Endothelial cell of umbilical vein (primary cell): ENCODE results near the gene CCDC121. TPM values are rescaled to one million over a fixed set of nuclear protein-coding genes. Genes with fewer than 3 reads are reported as not detected.

Source experiments
- BruUV-seq: library from RNA; stranded (reverse); fragments of 400-500 nt; replicated peaks from 2 replicates; lab custom pipeline; 2021; lab: Mats Ljungman, UMichigan
- CTCF ChIA-PET: fragments of 300-600, 350-600 bp; sonication (Branson Sonifier 250); formaldehyde crosslinking; loops from one replicate; lab custom pipeline; 2021; ENCODE audit warnings: antibody characterized with exemption, inconsistent platforms; lab: Charles Lee
- POLR2A ChIA-PET: fragments of 300-600, 350-600 bp; sonication (Branson Sonifier 250); formaldehyde crosslinking; loops from one replicate; lab custom pipeline; 2021; ENCODE audit warnings: antibody characterized with exemption, inconsistent platforms; lab: Charles Lee
- DNase-seq: peaks from one replicate; pipeline ENCODE4 v3.0.0-alpha.2; 2011; ENCODE audit warnings: low read depth, low spot score
- FAIRE-seq: peaks from 2 replicates; lab custom pipeline; 2011; peaks lifted over from hg19 to GRCh38; lab: Jason Lieb, UNC
- H2AFZ ChIP-seq: 2 replicates; pipeline ENCODE4 v1.6.0; 2012; ENCODE audit warnings: low read depth, low read length, control low read depth, inconsistent platforms
- H3K27ac ChIP-seq: 2 replicates; pipeline ENCODE4 v1.5.1; 2011; ENCODE audit warnings: low read depth, mild to moderate bottlenecking, control low read depth, low read length, moderate library complexity; ENCODE audit not compliant: insufficient read depth
- H3K27me3 ChIP-seq, 2 experiments: 2 replicates each; pipeline versions ENCODE4 v1.6.0 to v1.6.1; 2011; ENCODE audit warnings: low read length in 2 of 2, mixed read lengths in 1 of 2; ENCODE audit not compliant: control insufficient read depth in 2 of 2, insufficient read depth in 2 of 2
- H3K36me3 ChIP-seq, 2 experiments: 2 replicates in 1 of 2; 3 replicates in 1 of 2; pipeline ENCODE4 v1.5.1; 2011; ENCODE audit warnings: low read length in 2 of 2, mild to moderate bottlenecking in 1 of 2, moderate library complexity in 1 of 2; ENCODE audit not compliant: control insufficient read depth in 2 of 2, insufficient read depth in 2 of 2; ENCODE audit errors: extremely low read depth in 1 of 2
- H3K4me1 ChIP-seq: 3 replicates; pipeline ENCODE4 v1.5.1; 2011; ENCODE audit warnings: mild to moderate bottlenecking, low read length; ENCODE audit not compliant: control insufficient read depth, insufficient read depth; ENCODE audit errors: extremely low read depth
- H3K4me2 ChIP-seq: 2 replicates; pipeline ENCODE4 v1.6.1; 2011; ENCODE audit warnings: low read length, control low read depth, mixed read lengths; ENCODE audit not compliant: insufficient read depth
- H3K4me3 ChIP-seq, 3 experiments: fragments of 200-600 bp in 1 of 3; sonication (generic), shearing (Covaris generic) in 1 of 3; replicated peaks in 1 of 3; 2 replicates each; pipeline ENCODE4 v1.5.1; 2011 to 2016; ENCODE audit warnings: control low read depth in 3 of 3, low read length in 3 of 3, mild to moderate bottlenecking in 2 of 3, inconsistent platforms in 1 of 3, low read depth in 1 of 3, moderate library complexity in 1 of 3; ENCODE audit not compliant: insufficient read depth in 1 of 3
- H3K79me2 ChIP-seq: 2 replicates; pipeline ENCODE4 v1.6.0; 2012; ENCODE audit warnings: low read length, inconsistent platforms; ENCODE audit not compliant: control insufficient read depth, insufficient read depth
- H3K9ac ChIP-seq: replicated peaks from 2 replicates; pipeline ENCODE3; 2011; ENCODE audit warnings: low read length, control low read depth; ENCODE audit not compliant: insufficient read depth; ENCODE audit errors: extremely low read depth
- H3K9me1 ChIP-seq: replicated peaks from 3 replicates; pipeline ENCODE4 v1.6.0; 2011; ENCODE audit warnings: mild to moderate bottlenecking, low read length; ENCODE audit not compliant: control insufficient read depth, insufficient read depth; ENCODE audit errors: extremely low read depth
- H3K9me3 ChIP-seq: replicated peaks from 2 replicates; pipeline ENCODE4 v1.5.1; 2012; ENCODE audit warnings: low read length, inconsistent platforms; ENCODE audit not compliant: control insufficient read depth, insufficient read depth
- H4K20me1 ChIP-seq: replicated peaks from 2 replicates; pipeline ENCODE3; 2011; ENCODE audit warnings: mild to moderate bottlenecking, low read length; ENCODE audit not compliant: control insufficient read depth, insufficient read depth; ENCODE audit errors: extremely low read depth
- CTCF ChIP-seq, 2 donors: IDR thresholded peaks; 1 replicate in 1 of 2; 2 replicates in 1 of 2; pipeline ENCODE4 v1.5.1; 2011; ENCODE audit warnings: low read length in 2 of 2, mild to moderate bottlenecking in 2 of 2, moderate library complexity in 2 of 2, control low read depth in 1 of 2, inconsistent platforms in 1 of 2, low read depth in 1 of 2; ENCODE audit not compliant: insufficient read depth in 1 of 2; ENCODE audit errors: extremely low read depth in 1 of 2
- EZH2 ChIP-seq: IDR thresholded peaks from 2 replicates; pipeline ENCODE4 v1.6.1; 2012; ENCODE audit warnings: borderline replicate concordance, low read depth, mild to moderate bottlenecking, moderate library complexity, low read length, inconsistent platforms; ENCODE audit not compliant: severe bottlenecking
- FOS ChIP-seq: IDR thresholded peaks from 2 replicates; pipeline ENCODE4 v1.6.1; 2011; ENCODE audit warnings: mild to moderate bottlenecking, low read length, moderate library complexity, borderline replicate concordance; ENCODE audit not compliant: insufficient read depth
- GATA2 ChIP-seq: IDR thresholded peaks from 2 replicates; pipeline ENCODE4 v1.7.0; 2011; ENCODE audit warnings: low read depth, mild to moderate bottlenecking, moderate library complexity, mixed read lengths, low read length; ENCODE audit not compliant: insufficient read length, insufficient read depth
- JUN ChIP-seq: IDR thresholded peaks from 2 replicates; pipeline ENCODE4 v1.6.1; 2011; ENCODE audit warnings: borderline replicate concordance, low read depth; ENCODE audit not compliant: insufficient read length, insufficient read depth
- MYC ChIP-seq: IDR thresholded peaks from one replicate; pipeline ENCODE4 v1.6.1; 2011; ENCODE audit warnings: mild to moderate bottlenecking, low read depth, low read length
- POLR2A ChIP-seq: IDR thresholded peaks from 2 replicates; pipeline ENCODE4 v1.6.1; 2012; ENCODE audit warnings: low read depth, mild to moderate bottlenecking, control low read depth, low read length
- POLR2AphosphoS5 ChIP-seq: IDR thresholded peaks from 2 replicates; pipeline ENCODE4 v1.6.1; 2012; ENCODE audit warnings: low read depth, mild to moderate bottlenecking, control low read depth, low read length, moderate library complexity; ENCODE audit not compliant: insufficient read depth
- dilution Hi-C: fragments of 300-500 bp; cut with MboI; formaldehyde crosslinking; loops from one replicate; pipeline ENCODE4 v1.15.0; 2019; ENCODE audit warnings: low sequenced_read_pairs; ENCODE audit not compliant: extremely low pct_ligation_motif_present
- intact Hi-C: fragments of 100-400 bp; cut with micrococcal nuclease; formaldehyde crosslinking; loops from one replicate; pipeline ENCODE4 v1.10.0; 2022
- polyA plus RNA-seq, 4 experiments: library from polyadenylated mRNA; depleted of rRNA in 3 of 4; stranded (reverse) in 3 of 4; unstranded in 1 of 4; fragments of >200 nt; gene quantifications; 2 replicates each; pipeline versions ENCODE4 v1.2.1 to v1.2.3, GENCODE V29; 2011 to 2012; ENCODE audit warnings: missing spikeins in 1 of 4
- total RNA-seq: library from RNA; stranded (reverse); gene quantifications from 2 replicates; pipeline ENCODE4 v1.2.3, GENCODE V29; 2021
- TF ChIP-seq, protein P1 (sequence below): IDR thresholded peaks from 2 replicates; pipeline ENCODE4 v1.6.1; 2011; ENCODE audit not compliant: insufficient read depth, insufficient read length

Gene CCDC121
- total and polyA plus RNA-seq, 2 donors (not counting 3 experiments of a cell fraction or from before 2014, with no cell fraction given) = 0.92 to 3.3 TPM

GRCh38 chr2:27638709-27639108 lies 9.9 kb upstream of the CCDC121 start:
- no peak overlapping the region for H3K9ac ChIP-seq
- TF ChIP-seq POLR2A = no peak
- no peak for TF ChIP-seq JUN
- TF ChIP-seq, protein P1, sequence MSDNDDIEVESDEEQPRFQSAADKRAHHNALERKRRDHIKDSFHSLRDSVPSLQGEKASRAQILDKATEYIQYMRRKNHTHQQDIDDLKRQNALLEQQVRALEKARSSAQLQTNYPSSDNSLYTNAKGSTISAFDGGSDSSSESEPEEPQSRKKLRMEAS = no peak
- TF ChIP-seq CTCF (IDR thresholded peaks at IDR 0.05; ENCODE audit: extremely low read depth in 1 of 2, insufficient read depth in 1 of 2, low read depth in 1 of 2, low read length in 2 of 2) = no peak
- no peak for TF ChIP-seq FOS
- TF ChIP-seq GATA2 = no peak
- no peak for TF ChIP-seq MYC
- TF ChIP-seq EZH2 = no peak
- TF ChIP-seq POLR2AphosphoS5 = no peak
- CTCF ChIA-PET = interaction anchor here (1.2 to 1.6 kb wide), 3 partner anchors 9 to 18 kb away, joined by 3 read pairs; partner anchors contain the start of genes CCDC121 and GPN1
- H4K20me1 ChIP-seq = no peaks in the 10 kb centered on the region
- H3K9me1 ChIP-seq = no peaks in the 10 kb centered on the region
- BruUV-seq = no TSS peak
- POLR2A ChIA-PET = interaction anchor here (0.5 kb wide), 1 partner anchor 808 kb away, joined by 3 read pairs; no protein-coding TSS in a partner anchor
- no peak overlapping the region for H3K4me2 ChIP-seq
- H3K4me1 ChIP-seq = no peaks in the 10 kb centered on the region
- no peak for FAIRE-seq
- H3K27ac ChIP-seq = no peak overlapping the region
- H3K9me3 ChIP-seq = no peaks in the 10 kb centered on the region
- H3K27me3 ChIP-seq = no peaks in the 10 kb centered on the region
- DNase-seq = no peak
- peaks cover 21 to 30% of the 10 kb centered on the region in 2 experiments for H3K36me3 ChIP-seq
- H3K4me3 ChIP-seq = no peak overlapping the region
- intact Hi-C loops = no loop called here
- no peaks in the 10 kb centered on the region for H3K79me2 ChIP-seq
- no peak overlapping the region for H2AFZ ChIP-seq
- dilution Hi-C loops = no loop called here
